Measurements from ENCODE around the gene NOC2L. TPM values are rescaled to one million over a fixed set of nuclear protein-coding genes. Genes with fewer than 3 reads are reported as not detected.

Gene NOC2L
- total RNA-seq, 2 experiments from 2014 or later, result 50.2 to 52.0 TPM

GRCh38 chr1:966135-966703, 7.2 kb upstream of the NOC2L start, which contains the start of gene PLEKHN1:
PLEKHN1 (plus strand) TSS chr1:966482; CDS start chr1:966532, 50 bp downstream.
- CTCF ChIA-PET, result interaction anchor here (0.8 to 1.2 kb wide), 5 partner anchors 25 to 156 kb away, joined by 3 to 4 read pairs (median 3); no protein-coding TSS in a partner anchor
- H3K9me3 ChIP-seq (ENCODE audit: control insufficient read depth in 1 of 2, insufficient read depth in 1 of 2, low read length in 2 of 2), result peaks cover 0 to under 1% of the 10 kb centered on the region in 2 experiments
- intact Hi-C loops (cut with DNase I, micrococcal nuclease), result no loop called here
- ATAC-seq (ENCODE audit: poor library complexity) (peak; percentile 22), DNase-seq (peak in 5 of 14 experiments; percentile 26 to 59 (median 44))
- no peaks in the 10 kb centered on the region for H3K9me3 Mint-ChIP-seq
- H3K27me3 Mint-ChIP-seq, result peaks cover 17% of the 10 kb centered on the region
- no peak within 1 kb of the TSS for H3K27ac Mint-ChIP-seq
- no peaks in the 10 kb centered on the region for H3K36me3 Mint-ChIP-seq (ENCODE audit: low read depth)
- no peak within 1 kb of the TSS for H3K27ac ChIP-seq (ENCODE audit: low read depth in 1 of 2, low read length in 2 of 2)
- POLR2A ChIA-PET, result interaction anchor here (1.0 to 1.1 kb wide), 3 partner anchors 97 to 266 kb away, joined by 3 to 6 read pairs (median 4); partner anchors contain the start of gene B3GALT6
- H3K4me3 ChIP-seq (ENCODE audit: low read length), result peak within 1 kb of the TSS; percentile 67
- no peaks in the 10 kb centered on the region for H3K4me1 Mint-ChIP-seq (ENCODE audit: low read depth)
- H3K27me3 ChIP-seq (ENCODE audit: control insufficient read depth in 1 of 2, insufficient read depth in 2 of 2, low read length in 2 of 2), result peaks cover 6 to 9% of the 10 kb centered on the region in 2 experiments
- peak within 1 kb of the TSS; percentile 78 for H3K4me3 Mint-ChIP-seq
- H3K36me3 ChIP-seq (ENCODE audit: insufficient read depth, low read length), result no peaks in the 10 kb centered on the region
- no peak for TF ChIP-seq CTCF (IDR thresholded peaks at IDR 0.05)
- peaks cover 29% of the 10 kb centered on the region for H3K4me1 ChIP-seq (ENCODE audit: insufficient read depth, low read length)

- no peaks in the 10 kb centered on the region for H3K36me3 Mint-ChIP-seq (ENCODE audit: low read depth)
- H3K9me3 Mint-ChIP-seq, result no peaks in the 10 kb centered on the region
- intact Hi-C loops (cut with DNase I, micrococcal nuclease), result no loop called here
- DNase-seq (no peak), ATAC-seq (ENCODE audit: poor library complexity) (no peak)
- peak overlapping the region; percentile 63 for H3K4me3 Mint-ChIP-seq
- no peak overlapping the region for H3K27ac ChIP-seq (ENCODE audit: low read depth in 1 of 2, low read length in 2 of 2)
- no peaks in the 10 kb centered on the region for H3K4me1 Mint-ChIP-seq (ENCODE audit: low read depth)
- peak overlapping the region; percentile 67 for H3K4me3 ChIP-seq (ENCODE audit: low read length)
- H3K9me3 ChIP-seq (ENCODE audit: control insufficient read depth in 1 of 2, insufficient read depth in 1 of 2, low read length in 2 of 2), result no peaks in the 10 kb centered on the region
- no peaks in the 10 kb centered on the region for H3K36me3 ChIP-seq (ENCODE audit: insufficient read depth, low read length)
- H3K4me1 ChIP-seq (ENCODE audit: insufficient read depth, low read length), result peaks cover 30% of the 10 kb centered on the region
- TF ChIP-seq CTCF (IDR thresholded peaks at IDR 0.05), result no peak
- H3K27ac Mint-ChIP-seq, result no peak overlapping the region
- POLR2A ChIA-PET, result interaction anchor here (1.1 kb wide), 1 partner anchor 267 kb away, joined by 3 read pairs; the partner anchor contains the start of gene B3GALT6
- CTCF ChIA-PET, result no interaction called here
- H3K27me3 ChIP-seq (ENCODE audit: control insufficient read depth in 1 of 2, insufficient read depth in 2 of 2, low read length in 2 of 2), result peaks cover 6 to 7% of the 10 kb centered on the region in 2 experiments
- H3K27me3 Mint-ChIP-seq, result peaks cover 17% of the 10 kb centered on the region
These were observed 6.6 kb upstream of the NOC2L start for GRCh38 chr1:965526-966134.

- no peaks in the 10 kb centered on the region for H3K27me3 ChIP-seq (ENCODE audit: control insufficient read depth in 1 of 2, insufficient read depth in 2 of 2, low read length in 2 of 2)
- intact Hi-C loops (cut with DNase I, micrococcal nuclease), result no loop called here
- POLR2A ChIA-PET, result no interaction called here
- H3K36me3 ChIP-seq (ENCODE audit: insufficient read depth, low read length), result no peaks in the 10 kb centered on the region
- DNase-seq (no peak), ATAC-seq (ENCODE audit: poor library complexity) (no peak)
- H3K36me3 Mint-ChIP-seq (ENCODE audit: low read depth), result no peaks in the 10 kb centered on the region
- H3K9me3 Mint-ChIP-seq, result no peaks in the 10 kb centered on the region
- no peak overlapping the region for H3K27ac Mint-ChIP-seq
- CTCF ChIA-PET, result no interaction called here
- no peak for TF ChIP-seq CTCF (IDR thresholded peaks at IDR 0.05)
- peaks cover 17% of the 10 kb centered on the region for H3K27me3 Mint-ChIP-seq
- peak overlapping the region; percentile 68 for H3K4me3 Mint-ChIP-seq
- H3K4me1 Mint-ChIP-seq (ENCODE audit: low read depth), result peaks cover 4% of the 10 kb centered on the region
- H3K4me1 ChIP-seq (ENCODE audit: insufficient read depth, low read length), result peaks cover 34% of the 10 kb centered on the region
- H3K9me3 ChIP-seq (ENCODE audit: control insufficient read depth in 1 of 2, insufficient read depth in 1 of 2, low read length in 2 of 2), result no peaks in the 10 kb centered on the region
- H3K27ac ChIP-seq (ENCODE audit: low read depth in 1 of 2, low read length in 2 of 2), result no peak overlapping the region
- H3K4me3 ChIP-seq (ENCODE audit: low read length), result no peak overlapping the region
These were observed 5.9 kb upstream of the NOC2L start for GRCh38 chr1:964691-965525.
